Measurements from ENCODE around the gene CDC42BPG. TPM values are rescaled to one million over a fixed set of nuclear protein-coding genes. Genes with fewer than 3 reads are reported as not detected.

The CDC42BPG gene
- total RNA-seq, 1 donor from 2014 or later, result 37.1 TPM

- no peak for DNase-seq (ENCODE audit: low spot score)
Measured at GRCh38 chr11:64880240-64881001, 36.0 kb upstream of the CDC42BPG start.

GRCh38 chr11:64879244-64879900 is 34.9 kb upstream of the CDC42BPG start:
- DNase-seq (ENCODE audit: low spot score), result no peak

- DNase-seq (ENCODE audit: low spot score), result peak; percentile 99
Measured at GRCh38 chr11:64878494-64879243, 34.2 kb upstream of the CDC42BPG start, which contains the start of gene EHD1. TSS of gene EHD1 (minus strand) at chr11:64878621. CDS start at chr11:64878464, 157 bp downstream.

- DNase-seq (ENCODE audit: low spot score), result no peak
Measured at GRCh38 chr11:64878223-64878493, 33.7 kb upstream of the CDC42BPG start.

GRCh38 chr11:64877390-64878222 is 33.2 kb upstream of the CDC42BPG start:
- no peak for DNase-seq (ENCODE audit: low spot score)

- no peak for DNase-seq (ENCODE audit: low spot score)
Measured at GRCh38 chr11:64876835-64877341, 32.4 kb upstream of the CDC42BPG start.

- no peak for DNase-seq (ENCODE audit: low spot score)
Measured at GRCh38 chr11:64876229-64876750, 31.8 kb upstream of the CDC42BPG start.

GRCh38 chr11:64875369-64876228 is 31.1 kb upstream of the CDC42BPG start:
- no peak for DNase-seq (ENCODE audit: low spot score)

- DNase-seq (ENCODE audit: low spot score), result no peak
Measured at GRCh38 chr11:64874308-64875240, 30.1 kb upstream of the CDC42BPG start.

- DNase-seq (ENCODE audit: low spot score), result no peak
Measured at GRCh38 chr11:64872790-64873488, 28.5 kb upstream of the CDC42BPG start.

- no peak for DNase-seq (ENCODE audit: low spot score)
Measured at GRCh38 chr11:64871492-64871891, 27.0 kb upstream of the CDC42BPG start.

GRCh38 chr11:64870893-64871466 is 26.5 kb upstream of the CDC42BPG start:
- no peak for DNase-seq (ENCODE audit: low spot score)

- DNase-seq (ENCODE audit: low spot score), result no peak
Measured at GRCh38 chr11:64870176-64870892, 25.9 kb upstream of the CDC42BPG start.

- DNase-seq (ENCODE audit: low spot score), result no peak
Measured at GRCh38 chr11:64869571-64870175, 25.2 kb upstream of the CDC42BPG start.

- DNase-seq (ENCODE audit: low spot score), result no peak
Measured at GRCh38 chr11:64868904-64869570, 24.6 kb upstream of the CDC42BPG start.

GRCh38 chr11:64867748-64868462 is 23.5 kb upstream of the CDC42BPG start:
- DNase-seq (ENCODE audit: low spot score), result no peak
